GM12878 (cell line): ENCODE measurements around the gene NOS1. TPM values are rescaled to one million over a fixed set of nuclear protein-coding genes. Genes with fewer than 3 reads are reported as not detected.

ENCODE experiments used
- ATAC-seq: fragments of 200-7000 bp; cut with Tn5 transposase; 3 replicates; pipeline ENCODE4 v1.9.1; 2020; ENCODE audit warnings: mild to moderate bottlenecking, moderate library complexity
- BruUV-seq: library from RNA; stranded (reverse); fragments of 400-500 nt; replicated peaks from 2 replicates; lab custom pipeline; 2021; lab: Mats Ljungman, UMichigan
- CTCF ChIA-PET: fragments of 300-600 bp; sonication (Branson Sonifier 250); formaldehyde crosslinking; extraction: SDS; loops from one replicate; lab custom pipeline; 2021; ENCODE audit warnings: inconsistent platforms; lab: Yijun Ruan, JAX
- POLR2A ChIA-PET: fragments of 350-600 bp; formaldehyde crosslinking; extraction: SDS; loops from one replicate; lab custom pipeline; 2021; ENCODE audit warnings: inconsistent platforms; lab: Charles Lee
- RAD21 ChIA-PET: fragments of 300-600 bp; sonication (Branson Sonifier 250); formaldehyde crosslinking; loops from one replicate; lab custom pipeline; 2023; ENCODE audit warnings: antibody characterized with exemption; ENCODE audit not compliant: unreplicated experiment; lab: Charles Lee
- SMC1A ChIA-PET: fragments of 300-600 bp; sonication (Branson Sonifier 250); formaldehyde crosslinking; loops from one replicate; lab custom pipeline; 2023; ENCODE audit not compliant: unreplicated experiment, uncharacterized antibody; lab: Charles Lee
- DNase-seq: peaks from one replicate; pipeline ENCODE4 v3.0.0-alpha.2; 2011; ENCODE audit warnings: low read depth, low spot score
- FAIRE-seq: peaks from 3 replicates; lab custom pipeline; 2011; peaks lifted over from hg19 to GRCh38; lab: Jason Lieb, UNC
- H2AFZ ChIP-seq: 2 replicates; pipeline ENCODE4 v1.6.0; 2011; ENCODE audit warnings: low read depth, low read length, control low read depth; ENCODE audit not compliant: control insufficient read depth
- H3K27ac ChIP-seq: 2 replicates; pipeline ENCODE4 v1.5.1; 2011; ENCODE audit warnings: control low read depth; ENCODE audit not compliant: control insufficient read depth, insufficient read depth
- H3K27me3 ChIP-seq, 2 experiments: replicated peaks in 1 of 2; 2 replicates each; pipeline versions ENCODE4 v1.6.0 to v1.6.1; 2011; ENCODE audit warnings: low read length in 1 of 2; ENCODE audit not compliant: control insufficient read depth in 2 of 2, insufficient read depth in 2 of 2
- H3K36me3 ChIP-seq, 2 experiments: 2 replicates each; pipeline ENCODE4 v1.5.1; 2011; ENCODE audit warnings: low read length in 1 of 2; ENCODE audit not compliant: control insufficient read depth in 2 of 2, insufficient read depth in 2 of 2
- H3K4me1 ChIP-seq: 2 replicates; pipeline ENCODE4 v1.6.1; 2011; ENCODE audit warnings: mild to moderate bottlenecking, low read length, moderate library complexity, mixed read lengths; ENCODE audit not compliant: control insufficient read depth, insufficient read depth
- H3K4me2 ChIP-seq: 2 replicates; pipeline ENCODE4 v1.6.0; 2011; ENCODE audit warnings: control low read depth; ENCODE audit not compliant: control insufficient read depth, insufficient read depth
- H3K4me3 ChIP-seq: fragments of 200-600 bp; sonication (generic); 2 replicates; pipeline ENCODE4 v1.5.1; 2016
- H3K79me2 ChIP-seq: 2 replicates; pipeline ENCODE4 v1.6.0; 2011; ENCODE audit warnings: low read length; ENCODE audit not compliant: control insufficient read depth, insufficient read depth
- H3K9ac ChIP-seq: 2 replicates; pipeline ENCODE4 v1.8.0; 2011; ENCODE audit warnings: low read length, control low read depth, mixed read lengths; ENCODE audit not compliant: control insufficient read depth, insufficient read depth
- H3K9me3 ChIP-seq: replicated peaks from 3 replicates; pipeline ENCODE4 v1.5.1; 2011; ENCODE audit warnings: mild to moderate bottlenecking, low read length; ENCODE audit not compliant: control insufficient read depth, insufficient read depth
- H4K20me1 ChIP-seq: 2 replicates; pipeline ENCODE4 v1.6.0; 2011; ENCODE audit not compliant: control insufficient read depth, insufficient read depth
- BCL11A ChIP-seq: IDR thresholded peaks from 2 replicates; pipeline ENCODE4 v1.6.1; 2011; ENCODE audit warnings: low read depth, low read length
- BCL3 ChIP-seq: IDR thresholded peaks from 2 replicates; pipeline ENCODE4 v1.6.1; 2011; ENCODE audit warnings: borderline replicate concordance, low read depth, mild to moderate bottlenecking, moderate library complexity, low read length; ENCODE audit not compliant: insufficient read depth, poor library complexity, severe bottlenecking
- CBX3 ChIP-seq: fragments of 200-600 bp; sonication (generic); IDR thresholded peaks from 2 replicates; pipeline ENCODE4 v1.6.1; 2016; ENCODE audit warnings: low read depth, borderline replicate concordance
- FOXM1 ChIP-seq: IDR thresholded peaks from 2 replicates; pipeline ENCODE4 v1.6.1; 2012; ENCODE audit warnings: low read depth, mild to moderate bottlenecking, inconsistent platforms, low read length, moderate library complexity
- IRF5 ChIP-seq: fragments of 450-650 bp; IDR thresholded peaks from 2 replicates; pipeline ENCODE4 v1.6.1; 2017; ENCODE audit warnings: borderline replicate concordance
- LARP7 ChIP-seq: fragments of 450-650 bp; IDR thresholded peaks from 2 replicates; pipeline ENCODE4 v1.6.1; 2017; ENCODE audit warnings: mild to moderate bottlenecking
- NR2C2 ChIP-seq: IDR thresholded peaks from 2 replicates; pipeline ENCODE4 v1.6.1; 2011; ENCODE audit warnings: borderline replicate concordance, low read depth; ENCODE audit not compliant: control insufficient read depth, insufficient read length
- SREBF2 ChIP-seq: IDR thresholded peaks from 2 replicates; pipeline ENCODE4 v1.6.1; 2012; ENCODE audit warnings: mild to moderate bottlenecking, low read length
- SRF ChIP-seq, 2 experiments: IDR thresholded peaks; 2 replicates each; pipeline ENCODE4 v1.6.1; 2011; ENCODE audit warnings: low read depth in 2 of 2, low read length in 2 of 2, mild to moderate bottlenecking in 1 of 2, moderate library complexity in 1 of 2
- TCF12 ChIP-seq: IDR thresholded peaks from 2 replicates; pipeline ENCODE4 v1.6.1; 2011; ENCODE audit warnings: low read depth, mild to moderate bottlenecking, low read length
- WGBS: methylation state at CpG from one replicate; pipeline ENCODE4 v1.1.6; 2016; ENCODE audit warnings: low lambda C conversion rate; ENCODE audit not compliant: insufficient replicate concordance, insufficient coverage; ENCODE audit errors: missing lambda C conversion rate; 5-methylcytosine and 5-hydroxymethylcytosine counted together
- in situ Hi-C: fragments of 300-500 bp; cut with MboI; formaldehyde crosslinking; loops from 9 replicates; pipeline ENCODE4 v1.14.3; 2018; ENCODE audit warnings: mixed read lengths
- intact Hi-C: fragments of 100-400 bp; cut with micrococcal nuclease; formaldehyde crosslinking; loops from one replicate; pipeline ENCODE4 v1.14.2; 2022; ENCODE audit not compliant: unreplicated experiment
- polyA plus RNA-seq, 11 experiments: library from polyadenylated mRNA; depleted of rRNA in 4 of 11; unstranded in 6 of 11; stranded (reverse) in 5 of 11; fragments of >200 nt; fragmentation: Nextera tagmentation in 4 of 11; fragmentation: Illumina TruSeq in 1 of 11; extraction: Ambion mirVana in 4 of 11; extraction: Trizol in 1 of 11; gene quantifications; 1 replicate in 1 of 11; 2 replicates in 10 of 11; pipeline versions ENCODE4 v1.2.1 to v1.2.3, GENCODE V29; 2011 to 2016; ENCODE audit warnings: inconsistent platforms in 2 of 11, missing spikeins in 2 of 11, low read depth in 1 of 11
- total RNA-seq, 4 experiments: library from RNA; depleted of rRNA in 3 of 4; stranded (reverse); fragments of >200 nt in 3 of 4; fragmentation: Illumina TruSeq in 1 of 4; extraction: Trizol in 1 of 4; gene quantifications; 2 replicates each; pipeline versions ENCODE4 v1.2.1 to v1.2.3, GENCODE V29; 2013 to 2021
- TF ChIP-seq, protein P1 (sequence below): fragments of 450-650 bp; IDR thresholded peaks from 2 replicates; pipeline ENCODE4 v1.6.1; 2017; ENCODE audit warnings: low read depth, mild to moderate bottlenecking, moderate library complexity
- TF ChIP-seq, protein P2 (sequence below): fragments of 450-650 bp; conservative IDR thresholded peaks from 2 replicates; pipeline ENCODE4 v1.6.1; 2017; ENCODE audit warnings: mild to moderate bottlenecking, moderate library complexity

Gene NOS1
- total and polyA plus RNA-seq, 10 of the 15 experiments (the other 5 are each of a cell fraction or from before 2014, with no cell fraction given) = under 0.01 to 0.04 (median 0.01) TPM; not detected in 7

GRCh38 chr12:117363056-117363662, 1.7 kb upstream of the NOS1 start:
- intact Hi-C loops = loop anchor here (10.0 kb wide), 1 partner anchor 148 kb away; no protein-coding TSS in a partner anchor
- in situ Hi-C loops = no loop called here
- H2AFZ ChIP-seq = no peak overlapping the region
- TF ChIP-seq, protein P1, sequence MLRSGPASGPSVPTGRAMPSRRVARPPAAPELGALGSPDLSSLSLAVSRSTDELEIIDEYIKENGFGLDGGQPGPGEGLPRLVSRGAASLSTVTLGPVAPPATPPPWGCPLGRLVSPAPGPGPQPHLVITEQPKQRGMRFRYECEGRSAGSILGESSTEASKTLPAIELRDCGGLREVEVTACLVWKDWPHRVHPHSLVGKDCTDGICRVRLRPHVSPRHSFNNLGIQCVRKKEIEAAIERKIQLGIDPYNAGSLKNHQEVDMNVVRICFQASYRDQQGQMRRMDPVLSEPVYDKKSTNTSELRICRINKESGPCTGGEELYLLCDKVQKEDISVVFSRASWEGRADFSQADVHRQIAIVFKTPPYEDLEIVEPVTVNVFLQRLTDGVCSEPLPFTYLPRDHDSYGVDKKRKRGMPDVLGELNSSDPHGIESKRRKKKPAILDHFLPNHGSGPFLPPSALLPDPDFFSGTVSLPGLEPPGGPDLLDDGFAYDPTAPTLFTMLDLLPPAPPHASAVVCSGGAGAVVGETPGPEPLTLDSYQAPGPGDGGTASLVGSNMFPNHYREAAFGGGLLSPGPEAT = no peak
- TF ChIP-seq SRF (IDR thresholded peaks at IDR 0.05; ENCODE audit: low read depth in 2 of 2, low read length in 2 of 2) (no peak), LARP7 (no peak), CBX3 (no peak), SREBF2 (no peak), BCL3 (no peak), BCL11A (no peak), IRF5 (no peak), FOXM1 (no peak), TCF12 (no peak), NR2C2 (no peak)
- TF ChIP-seq, protein P2, sequence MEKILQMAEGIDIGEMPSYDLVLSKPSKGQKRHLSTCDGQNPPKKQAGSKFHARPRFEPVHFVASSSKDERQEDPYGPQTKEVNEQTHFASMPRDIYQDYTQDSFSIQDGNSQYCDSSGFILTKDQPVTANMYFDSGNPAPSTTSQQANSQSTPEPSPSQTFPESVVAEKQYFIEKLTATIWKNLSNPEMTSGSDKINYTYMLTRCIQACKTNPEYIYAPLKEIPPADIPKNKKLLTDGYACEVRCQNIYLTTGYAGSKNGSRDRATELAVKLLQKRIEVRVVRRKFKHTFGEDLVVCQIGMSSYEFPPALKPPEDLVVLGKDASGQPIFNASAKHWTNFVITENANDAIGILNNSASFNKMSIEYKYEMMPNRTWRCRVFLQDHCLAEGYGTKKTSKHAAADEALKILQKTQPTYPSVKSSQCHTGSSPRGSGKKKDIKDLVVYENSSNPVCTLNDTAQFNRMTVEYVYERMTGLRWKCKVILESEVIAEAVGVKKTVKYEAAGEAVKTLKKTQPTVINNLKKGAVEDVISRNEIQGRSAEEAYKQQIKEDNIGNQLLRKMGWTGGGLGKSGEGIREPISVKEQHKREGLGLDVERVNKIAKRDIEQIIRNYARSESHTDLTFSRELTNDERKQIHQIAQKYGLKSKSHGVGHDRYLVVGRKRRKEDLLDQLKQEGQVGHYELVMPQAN = no peak
- no peak overlapping the region for H3K27ac ChIP-seq
- no peaks in the 10 kb centered on the region for H3K79me2 ChIP-seq
- FAIRE-seq (no peak), DNase-seq (no peak), ATAC-seq (no peak)
- CTCF ChIA-PET = interaction anchor here (1.0 kb wide), 1 partner anchor 225 kb away, joined by 3 read pairs; no protein-coding TSS in a partner anchor
- H3K9ac ChIP-seq = no peak overlapping the region
- 16% methylated on average over 10 of the region's 10 CpGs for WGBS
- no peak overlapping the region for H3K4me3 ChIP-seq
- POLR2A ChIA-PET = no interaction called here
- H3K9me3 ChIP-seq = no peaks in the 10 kb centered on the region
- SMC1A ChIA-PET = no interaction called here
- BruUV-seq = no TSS peak
- H4K20me1 ChIP-seq = no peaks in the 10 kb centered on the region
- H3K27me3 ChIP-seq = peaks cover 2 to 3% of the 10 kb centered on the region in 2 experiments
- H3K36me3 ChIP-seq = no peaks in the 10 kb centered on the region
- no peaks in the 10 kb centered on the region for H3K4me1 ChIP-seq
- RAD21 ChIA-PET = no interaction called here
- no peak overlapping the region for H3K4me2 ChIP-seq
